NCI-H748 (cell line): ENCODE measurements around the gene IQCK.
"Not testable (repeated sequence)": the region's sequence is repeated elsewhere in the genome, so short reads cannot be mapped to it uniquely, and the experiment has no call there.

ENCODE experiments used
- DNase-seq: peaks from one replicate; lab custom pipeline; 2025; ENCODE audit not compliant: unreplicated experiment; lab: John Stamatoyannopoulos, UW

Gene IQCK

GRCh38 chr16:19716183-19716582 is 1.9 kb upstream of the IQCK start:
- DNase-seq = peak; percentile 23

- DNase-seq = not testable (repeated sequence)
Measured at GRCh38 chr16:19716728-19717127, 1.3 kb upstream of the IQCK start.

GRCh38 chr16:19717314-19717713 is 757 bp upstream of the IQCK start:
- DNase-seq = no peak

- peak; percentile 53 for DNase-seq
Measured at GRCh38 chr16:19718624-19718965, 524 bp downstream of the IQCK start.

- no peak for DNase-seq
Measured at GRCh38 chr16:19722269-19722952, 4.3 kb downstream of the IQCK start.

GRCh38 chr16:19722981-19723380 is 4.9 kb downstream of the IQCK start:
- DNase-seq = no peak

GRCh38 chr16:19728636-19728965 is 10.5 kb downstream of the IQCK start:
- DNase-seq = no peak

GRCh38 chr16:19733551-19733950 is 15.5 kb downstream of the IQCK start:
- no peak for DNase-seq

GRCh38 chr16:19735074-19735867 is 17.2 kb downstream of the IQCK start:
- DNase-seq = no peak

- no peak for DNase-seq
Measured at GRCh38 chr16:19737306-19738038, 19.4 kb downstream of the IQCK start.

GRCh38 chr16:19741354-19741753 is 23.3 kb downstream of the IQCK start:
- no peak for DNase-seq

GRCh38 chr16:19743816-19744159 is 25.7 kb downstream of the IQCK start:
- DNase-seq = no peak

- peak; percentile 37 for DNase-seq
Measured at GRCh38 chr16:19744670-19745069, 26.6 kb downstream of the IQCK start.

GRCh38 chr16:19745286-19746010 is 27.4 kb downstream of the IQCK start:
- no peak for DNase-seq

GRCh38 chr16:19746561-19746960 is 28.5 kb downstream of the IQCK start:
- DNase-seq = no peak

- DNase-seq = peak; percentile 49
Measured at GRCh38 chr16:19748389-19749168, 30.5 kb downstream of the IQCK start.

GRCh38 chr16:19749571-19750080 is 31.6 kb downstream of the IQCK start:
- DNase-seq = no peak

- no peak for DNase-seq
Measured at GRCh38 chr16:19751478-19752385, 33.7 kb downstream of the IQCK start.

GRCh38 chr16:19753815-19754643 is 36.0 kb downstream of the IQCK start:
- no peak for DNase-seq
